ACHN (cell line): ENCODE data around the gene FXYD3.
"Not testable (repeated sequence)": the region's sequence is repeated elsewhere in the genome, so short reads cannot be mapped to it uniquely, and the experiment has no call there.

Experiments
- DNase-seq: peaks from one replicate; pipeline ENCODE4 v3.0.0-alpha.2; 2015
- in situ Hi-C: cut with HindIII; loops from 2 replicates; pipeline ENCODE4 v1.10.0; 2017; ENCODE audit warnings: low sequenced_read_pairs, low pct_ligation_motif_present, low pct_unique_long_range_greater_than_20kb

FXYD3 gene

GRCh38 chr19:35100588-35101533, 14.8 kb upstream of the FXYD3 start:
- DNase-seq = no peak
- in situ Hi-C loops = no loop called here

- in situ Hi-C loops = not testable (repeated sequence)
Observed at GRCh38 chr19:35101949-35102348, 13.7 kb upstream of the FXYD3 start.

GRCh38 chr19:35103614-35104013, 12.0 kb upstream of the FXYD3 start:
- DNase-seq, in situ Hi-C loops: not testable (repeated sequence)

More at GRCh38 chr19:35101949-35102348, 13.7 kb upstream of the FXYD3 start:
- not testable (repeated sequence) for DNase-seq

- in situ Hi-C loops = no loop called here
- no peak for DNase-seq
Observed at GRCh38 chr19:35104361-35104760, 11.3 kb upstream of the FXYD3 start.

- DNase-seq = no peak
- in situ Hi-C loops = no loop called here
Observed at GRCh38 chr19:35105047-35105410, 10.6 kb upstream of the FXYD3 start.

GRCh38 chr19:35105411-35106290, 10.0 kb upstream of the FXYD3 start:
- in situ Hi-C loops = no loop called here
- DNase-seq = no peak

GRCh38 chr19:35106291-35106583, 9.4 kb upstream of the FXYD3 start:
- DNase-seq = no peak
- in situ Hi-C loops = no loop called here

GRCh38 chr19:35106898-35107541, 8.6 kb upstream of the FXYD3 start:
- DNase-seq = no peak

GRCh38 chr19:35107545-35107944, 8.1 kb upstream of the FXYD3 start:
- DNase-seq = no peak
- in situ Hi-C loops = no loop called here

More at GRCh38 chr19:35106898-35107541, 8.6 kb upstream of the FXYD3 start:
- in situ Hi-C loops = no loop called here

- DNase-seq = no peak
- in situ Hi-C loops = no loop called here
Observed at GRCh38 chr19:35108730-35109129, 6.9 kb upstream of the FXYD3 start.

- in situ Hi-C loops = no loop called here
- no peak for DNase-seq
Observed at GRCh38 chr19:35109395-35110112, 6.1 kb upstream of the FXYD3 start.

- in situ Hi-C loops = no loop called here
- no peak for DNase-seq
Observed at GRCh38 chr19:35110974-35111373, 4.6 kb upstream of the FXYD3 start.

- DNase-seq = no peak
Observed at GRCh38 chr19:35112995-35113688, 2.5 kb upstream of the FXYD3 start.

GRCh38 chr19:35114353-35115176, 1.1 kb upstream of the FXYD3 start:
- peak; percentile 41 for DNase-seq
- in situ Hi-C loops = no loop called here

More at GRCh38 chr19:35112995-35113688, 2.5 kb upstream of the FXYD3 start:
- in situ Hi-C loops = no loop called here

- in situ Hi-C loops = no loop called here
- no peak for DNase-seq
Observed at GRCh38 chr19:35116072-35116801, 614 bp downstream of the FXYD3 start.

GRCh38 chr19:35117116-35117515, 1.5 kb downstream of the FXYD3 start:
- no peak for DNase-seq
- in situ Hi-C loops = no loop called here
